IPS-20b (cell line): ENCODE results near the gene CIAO2B.
A peak's percentile ranks its signal among the peaks of the same experiment; 100 is the strongest.

Source experiments
- H3K27ac ChIP-seq: one replicate; pipeline ENCODE4 v1.5.1; 2013; ENCODE audit warnings: low read length
- H3K27me3 ChIP-seq: 2 replicates; pipeline ENCODE4 v1.6.1; 2013; ENCODE audit warnings: mild to moderate bottlenecking, low read length, inconsistent platforms; ENCODE audit not compliant: insufficient read depth
- H3K36me3 ChIP-seq: 2 replicates; pipeline ENCODE4 v1.6.1; 2013; ENCODE audit warnings: low read depth, mild to moderate bottlenecking, inconsistent platforms, low read length, moderate library complexity; ENCODE audit not compliant: insufficient read depth
- H3K4me1 ChIP-seq: 2 replicates; pipeline ENCODE4 v1.6.1; 2013; ENCODE audit warnings: mild to moderate bottlenecking, control low read depth, inconsistent platforms, low read length, moderate library complexity; ENCODE audit not compliant: insufficient read depth
- H3K4me3 ChIP-seq: 2 replicates; pipeline ENCODE4 v1.5.1; 2013; ENCODE audit warnings: mild to moderate bottlenecking, low read length, inconsistent platforms
- H3K9ac ChIP-seq: 2 replicates; pipeline ENCODE4 v1.6.1; 2013; ENCODE audit warnings: low read depth, mild to moderate bottlenecking, inconsistent platforms, low read length, moderate library complexity
- H3K9me3 ChIP-seq: 2 replicates; pipeline ENCODE4 v1.6.1; 2013; ENCODE audit warnings: mild to moderate bottlenecking, low read depth, low read length, inconsistent platforms; ENCODE audit not compliant: insufficient read depth

The CIAO2B gene

DNA sequence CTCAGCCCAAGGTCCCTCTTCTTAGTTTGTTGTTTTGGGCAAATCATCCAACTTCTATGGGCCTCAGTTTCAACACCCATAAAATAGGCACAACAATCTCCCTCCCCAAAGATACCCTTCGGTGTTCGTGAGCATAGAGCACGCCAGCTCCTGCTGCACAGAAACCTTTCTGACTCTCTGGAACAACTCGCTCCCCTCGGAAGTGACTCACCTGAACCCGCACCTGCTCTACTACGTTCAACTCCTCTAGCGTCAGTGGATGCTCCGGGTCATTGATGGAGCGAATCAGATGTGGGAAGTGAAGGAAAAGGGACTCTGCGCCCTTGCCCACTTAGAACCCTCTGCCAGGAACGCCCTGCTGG lies 445 bp downstream of the CIAO2B start:
- peak overlapping the region; percentile 93 for H3K4me3 ChIP-seq
- H3K36me3 ChIP-seq: no peaks in the 10 kb centered on the region
- peaks cover 17% of the 10 kb centered on the region for H3K27me3 ChIP-seq
- H3K9ac ChIP-seq: peak overlapping the region; percentile 84; the same call in 1 of the 2 replicates
- no peaks in the 10 kb centered on the region for H3K9me3 ChIP-seq
- peaks cover 4% of the 10 kb centered on the region; the same call in 1 of the 2 replicates for H3K4me1 ChIP-seq
- H3K27ac ChIP-seq: no peak overlapping the region

DNA sequence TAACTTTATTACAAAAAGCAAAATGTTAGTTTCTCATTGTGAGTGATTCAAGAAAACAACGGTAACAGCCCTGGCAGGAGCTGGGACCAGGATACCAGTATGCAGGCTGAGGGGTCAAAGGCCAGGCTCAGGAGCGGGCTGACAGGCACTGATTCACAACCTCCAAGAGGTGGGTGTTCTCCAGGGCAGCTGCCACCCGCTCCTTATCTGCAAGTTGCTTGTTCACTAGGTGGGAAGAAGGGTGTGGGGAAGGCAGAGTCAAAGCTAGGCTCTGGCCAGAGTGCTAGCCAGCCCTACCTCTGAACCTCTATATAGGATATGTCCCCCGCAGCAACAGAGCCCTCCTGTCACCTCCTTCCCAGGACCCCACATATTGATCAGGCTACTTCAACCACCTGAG lies 2.1 kb downstream of the CIAO2B start:
- Histone ChIP-seq H3K9ac (no peak overlapping the region), H3K4me1 (peaks cover 4% of the 10 kb centered on the region; the same call in 1 of the 2 replicates), H3K27me3 (peaks cover 26% of the 10 kb centered on the region), H3K4me3 (no peak overlapping the region), H3K36me3 (no peaks in the 10 kb centered on the region), H3K27ac (no peak overlapping the region), H3K9me3 (no peaks in the 10 kb centered on the region)

GRCh38 chr16:66931665-66932064 lies 2.5 kb downstream of the CIAO2B start:
- no peaks in the 10 kb centered on the region for H3K36me3 ChIP-seq
- H3K9me3 ChIP-seq: no peaks in the 10 kb centered on the region
- H3K27me3 ChIP-seq: peaks cover 30% of the 10 kb centered on the region
- H3K27ac ChIP-seq: no peak overlapping the region
- no peak overlapping the region for H3K9ac ChIP-seq
- H3K4me3 ChIP-seq: no peak overlapping the region
- H3K4me1 ChIP-seq: peaks cover 4% of the 10 kb centered on the region; the same call in 1 of the 2 replicates

DNA sequence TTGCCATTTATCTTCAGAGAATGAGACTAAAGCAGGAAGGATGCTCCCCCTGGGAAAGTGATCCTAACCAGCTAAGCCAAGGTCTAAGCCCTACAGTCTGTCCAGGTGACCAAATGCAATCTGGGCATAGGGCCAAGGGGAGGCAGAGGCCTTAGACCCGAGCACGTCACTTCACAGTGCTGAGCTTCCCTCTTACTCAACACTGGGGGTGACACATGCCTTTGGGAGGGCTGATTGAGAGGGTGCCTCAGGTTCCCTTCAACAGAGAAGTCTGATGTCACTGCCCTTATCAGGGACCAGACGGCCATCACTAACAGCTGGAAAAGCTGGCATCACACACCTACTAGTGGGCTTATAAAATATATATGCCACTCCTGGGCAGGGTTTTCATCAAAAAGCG lies 4.0 kb downstream of the CIAO2B start:
- Histone ChIP-seq H3K4me3 (no peak overlapping the region), H3K4me1 (peaks cover 4% of the 10 kb centered on the region; the same call in 1 of the 2 replicates), H3K27me3 (peaks cover 37% of the 10 kb centered on the region), H3K27ac (no peak overlapping the region), H3K9me3 (no peaks in the 10 kb centered on the region), H3K9ac (no peak overlapping the region), H3K36me3 (no peaks in the 10 kb centered on the region)

- peaks cover 46% of the 10 kb centered on the region for H3K27me3 ChIP-seq
- no peak overlapping the region for H3K9ac ChIP-seq
- H3K4me3 ChIP-seq: no peak overlapping the region
- H3K9me3 ChIP-seq: no peaks in the 10 kb centered on the region
- H3K36me3 ChIP-seq: no peaks in the 10 kb centered on the region
- H3K27ac ChIP-seq: no peak overlapping the region
- H3K4me1 ChIP-seq: peaks cover 4% of the 10 kb centered on the region; the same call in 1 of the 2 replicates
These were observed 5.4 kb downstream of the CIAO2B start for GRCh38 chr16:66928702-66929388.

- no peaks in the 10 kb centered on the region for H3K36me3 ChIP-seq
- no peak overlapping the region for H3K4me3 ChIP-seq
- H3K9me3 ChIP-seq: no peaks in the 10 kb centered on the region
- H3K9ac ChIP-seq: no peak overlapping the region
- H3K4me1 ChIP-seq: no peaks in the 10 kb centered on the region
- no peak overlapping the region for H3K27ac ChIP-seq
- peaks cover 49% of the 10 kb centered on the region for H3K27me3 ChIP-seq
These were observed 6.1 kb downstream of the CIAO2B start for GRCh38 chr16:66927918-66928649.

GRCh38 chr16:66926961-66927436 lies 7.2 kb downstream of the CIAO2B start:
- no peak overlapping the region for H3K27ac ChIP-seq
- H3K4me3 ChIP-seq: no peak overlapping the region
- H3K4me1 ChIP-seq: no peaks in the 10 kb centered on the region
- no peak overlapping the region for H3K9ac ChIP-seq
- no peaks in the 10 kb centered on the region for H3K36me3 ChIP-seq
- peaks cover 51% of the 10 kb centered on the region for H3K27me3 ChIP-seq
- no peaks in the 10 kb centered on the region for H3K9me3 ChIP-seq

DNA sequence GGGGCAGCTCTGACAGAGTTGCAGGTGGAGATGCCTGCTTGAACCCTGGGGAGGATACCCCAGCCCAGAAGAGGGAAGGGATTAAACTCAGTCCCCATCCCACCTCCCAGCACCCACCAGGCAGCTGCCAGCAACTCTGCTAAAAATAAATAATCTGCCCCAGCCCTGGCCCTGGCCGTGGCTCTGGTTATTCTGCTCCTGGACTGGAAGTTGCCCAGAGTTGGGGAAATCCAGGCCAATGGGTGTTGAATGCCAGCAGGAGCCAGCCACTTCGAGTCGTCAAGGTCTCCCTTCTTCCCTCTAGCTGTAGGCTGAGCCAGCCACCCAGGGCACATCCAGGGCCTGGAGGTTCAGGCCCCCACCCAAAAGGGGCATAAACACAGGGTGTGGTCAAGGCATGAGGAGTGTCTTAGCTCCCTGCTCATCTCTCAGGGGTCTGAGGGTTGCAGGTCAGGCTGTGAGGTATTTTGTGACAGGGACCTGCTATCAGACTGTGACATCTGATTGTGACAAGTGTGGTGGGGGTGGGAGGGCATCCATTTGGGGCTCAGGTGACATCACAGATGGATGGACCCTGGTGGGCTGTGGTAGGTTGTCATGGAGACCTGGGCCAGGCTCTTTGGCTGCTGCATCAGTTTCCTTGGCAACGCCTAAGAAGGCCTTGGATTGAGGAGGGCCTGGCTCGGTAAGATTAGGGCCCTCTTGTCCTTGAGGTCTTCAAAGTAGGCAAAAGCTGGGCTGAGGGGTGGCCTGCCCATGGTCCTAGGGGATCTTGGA lies 7.8 kb downstream of the CIAO2B start:
- Histone ChIP-seq H3K4me3 (no peak overlapping the region), H3K27me3 (peaks cover 53% of the 10 kb centered on the region), H3K27ac (no peak overlapping the region), H3K4me1 (no peaks in the 10 kb centered on the region), H3K36me3 (no peaks in the 10 kb centered on the region), H3K9ac (no peak overlapping the region), H3K9me3 (no peaks in the 10 kb centered on the region)

DNA sequence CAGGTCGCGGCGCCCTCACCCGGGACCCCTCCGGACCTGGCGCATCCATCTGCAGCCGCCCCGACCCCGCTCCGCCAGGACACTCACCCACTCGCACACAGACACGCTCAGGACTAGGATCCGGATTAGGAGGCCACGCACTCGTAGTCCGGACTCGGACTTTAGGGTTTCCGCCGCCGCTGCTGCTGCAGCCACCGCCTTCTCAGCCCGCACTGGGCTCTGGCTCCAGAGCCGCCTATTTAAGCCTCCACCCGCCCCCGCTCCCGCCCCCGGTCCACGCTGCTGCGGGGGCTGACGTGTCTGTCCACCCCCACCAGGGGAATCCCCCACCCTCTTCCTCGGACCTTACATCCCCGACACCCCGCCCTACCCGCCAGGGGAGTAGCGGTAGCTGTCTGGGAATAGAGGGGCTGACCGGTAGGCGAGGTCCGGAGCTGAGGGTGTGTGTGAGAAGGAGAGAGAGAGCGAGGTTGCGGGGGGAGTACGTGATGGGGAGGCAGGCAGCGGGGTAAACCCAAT lies 8.8 kb downstream of the CIAO2B start, which contains the start of gene RRAD:
Gene RRAD, minus strand, starts transcription at position 214 of the 519 bp plus-strand sequence. CDS start 356 bp downstream, outside the sequence.
- H3K9me3 ChIP-seq: no peaks in the 10 kb centered on the region
- peaks cover 60% of the 10 kb centered on the region for H3K27me3 ChIP-seq
- no peak within 1 kb of the TSS for H3K27ac ChIP-seq
- peak within 1 kb of the TSS; percentile 47; the same call in 1 of the 2 replicates for H3K4me3 ChIP-seq
- no peaks in the 10 kb centered on the region for H3K4me1 ChIP-seq
- no peaks in the 10 kb centered on the region for H3K36me3 ChIP-seq
- H3K9ac ChIP-seq: no peak within 1 kb of the TSS

GRCh38 chr16:66924527-66925321 lies 9.5 kb downstream of the CIAO2B start:
- H3K9ac ChIP-seq: no peak overlapping the region

GRCh38 chr16:66923866-66924265 lies 10.3 kb downstream of the CIAO2B start:
- no peaks in the 10 kb centered on the region for H3K9me3 ChIP-seq
- no peak overlapping the region for H3K9ac ChIP-seq
- no peaks in the 10 kb centered on the region for H3K4me1 ChIP-seq
- H3K27ac ChIP-seq: no peak overlapping the region
- H3K36me3 ChIP-seq: no peaks in the 10 kb centered on the region
- H3K4me3 ChIP-seq: no peak overlapping the region
- H3K27me3 ChIP-seq: peaks cover 72% of the 10 kb centered on the region

More at GRCh38 chr16:66924527-66925321, 9.5 kb downstream of the CIAO2B start:
- Histone ChIP-seq H3K4me3 (peak overlapping the region; percentile 47; the same call in 1 of the 2 replicates), H3K27me3 (peaks cover 66% of the 10 kb centered on the region), H3K27ac (no peak overlapping the region), H3K36me3 (no peaks in the 10 kb centered on the region), H3K9me3 (no peaks in the 10 kb centered on the region), H3K4me1 (no peaks in the 10 kb centered on the region)
